ENCODE results near the gene MYO1E.

The MYO1E gene

GRCh38 chr15:59222906-59223550, 149.6 kb downstream of the MYO1E start:
- DNase-seq: no peak

- DNase-seq: peak; percentile 69 to 89 (median 87)
Measured at GRCh38 chr15:59221511-59222505, 150.9 kb downstream of the MYO1E start.

DNA sequence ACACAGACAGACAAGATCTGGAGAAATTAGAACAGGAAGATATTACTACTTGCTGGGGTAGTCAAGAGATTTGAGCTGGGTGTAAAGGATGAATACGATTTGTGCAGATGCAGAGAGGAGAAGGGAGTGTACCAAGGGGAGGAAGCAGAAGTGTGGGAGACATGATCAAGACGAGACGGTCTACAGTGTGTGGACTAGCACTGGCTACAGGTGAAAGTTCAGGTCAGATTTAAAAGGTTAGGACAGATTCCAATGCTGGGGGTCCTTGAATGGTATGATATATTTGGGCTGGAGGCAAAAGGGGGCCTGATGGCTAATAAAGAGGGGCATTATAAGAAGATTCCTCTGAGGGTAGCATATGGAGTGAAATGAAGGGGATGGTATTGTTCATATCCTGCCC, 154.0 kb downstream of the MYO1E start:
- DNase-seq: no peak

DNA sequence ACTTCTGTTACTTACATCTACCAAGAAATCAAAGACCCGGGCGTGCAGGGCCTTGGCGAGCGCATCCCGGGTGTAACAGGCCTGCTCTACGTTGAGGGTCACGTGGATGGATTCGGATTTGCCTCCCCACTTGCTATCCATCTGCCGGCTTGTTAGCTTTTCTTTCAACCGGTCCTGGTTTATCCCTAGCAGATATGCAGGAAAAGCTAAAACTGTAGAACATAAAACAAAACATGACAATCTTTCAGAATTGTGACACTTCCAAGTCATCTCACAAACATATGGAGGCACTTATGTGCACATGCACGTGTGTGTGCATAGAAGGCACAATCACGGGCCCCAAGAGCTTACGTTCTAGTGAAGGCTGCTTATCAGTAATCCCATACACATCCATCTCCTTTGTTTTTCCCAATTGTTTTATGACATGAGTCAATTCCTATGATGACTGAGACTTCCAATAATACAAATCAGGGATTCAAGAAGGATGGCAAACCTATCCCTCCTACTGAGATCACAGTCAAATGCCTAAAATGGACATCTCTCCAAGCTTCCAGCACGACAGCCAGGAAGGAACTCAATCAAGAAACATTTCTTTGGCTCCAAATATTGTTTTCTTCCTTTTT, 154.7 kb downstream of the MYO1E start:
- DNase-seq: no peak

GRCh38 chr15:59216911-59217310, 155.8 kb downstream of the MYO1E start:
- DNase-seq: no peak

- no peak for DNase-seq
Measured at GRCh38 chr15:59210186-59210585, 162.5 kb downstream of the MYO1E start.

DNA sequence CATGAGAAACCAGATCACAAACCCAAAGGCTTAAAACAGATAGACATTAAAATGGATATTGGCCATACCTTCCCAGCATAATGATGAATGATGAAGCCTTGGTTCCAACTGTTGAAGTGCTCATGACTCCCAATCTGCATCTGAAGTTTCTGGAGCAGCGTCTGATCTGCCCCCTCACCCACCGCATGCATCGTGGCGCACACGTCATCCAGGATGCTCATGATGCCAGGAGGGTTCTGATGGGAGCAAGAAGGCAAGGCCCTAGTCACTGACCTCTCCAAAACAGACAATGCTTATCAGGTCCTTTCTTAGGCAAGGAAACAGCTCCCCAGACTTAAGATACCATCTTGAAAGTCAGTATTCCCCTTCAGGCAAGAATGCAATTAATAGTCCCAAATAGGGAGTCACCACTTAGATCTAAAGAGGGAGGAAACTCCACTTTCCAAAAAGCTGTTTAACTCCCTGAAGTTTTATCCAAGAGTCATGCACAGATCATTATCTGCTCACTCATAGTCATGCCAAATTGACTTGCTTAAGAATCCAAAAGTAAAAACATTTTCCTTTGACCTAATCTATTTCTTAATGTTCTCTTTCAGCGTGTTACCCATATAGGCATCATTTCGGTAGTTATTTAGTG, 163.9 kb downstream of the MYO1E start:
- peak in 2 of 3 donors; percentile 24 to 36 for DNase-seq

DNA sequence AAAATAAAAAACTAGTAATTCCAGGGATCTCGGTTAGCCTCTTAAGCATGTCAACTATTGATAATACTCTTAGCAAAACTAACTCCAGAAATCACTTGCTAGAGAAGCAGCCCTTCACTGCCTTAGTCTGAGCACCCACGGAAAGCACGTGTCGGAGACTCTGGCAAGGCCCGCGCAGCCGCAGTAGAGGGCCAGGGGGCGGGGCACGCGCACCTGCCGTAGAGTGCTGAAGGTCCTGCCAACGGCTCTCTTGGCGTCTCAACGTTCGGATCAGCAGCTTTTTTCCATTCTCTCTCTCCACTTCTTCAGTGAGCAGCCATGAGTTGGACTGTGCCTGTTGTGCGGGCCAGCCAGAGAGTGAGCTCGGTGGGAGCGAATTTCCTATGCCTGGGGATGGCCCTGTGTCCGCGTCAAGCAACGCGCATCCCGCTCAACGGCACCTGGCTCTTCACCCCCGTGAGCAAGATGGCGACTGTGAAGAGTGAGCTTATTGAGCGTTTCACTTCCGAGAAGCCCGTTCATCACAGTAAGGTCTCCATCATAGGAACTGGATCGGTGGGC, 166.0 kb downstream of the MYO1E start, which contains the start of gene LDHAL6B:
Gene LDHAL6B, plus strand, starts transcription at position 221 of the 561 bp plus-strand sequence. Its CDS starts 98 bp downstream, at position 319.
- DNase-seq: no peak

GRCh38 chr15:59205839-59206622, 166.6 kb downstream of the MYO1E start:
- DNase-seq: peak; percentile 48 to 56 (median 49)

GRCh38 chr15:59203657-59204056, 169.0 kb downstream of the MYO1E start:
- peak in 2 of 3 donors; percentile 39 to 62 for DNase-seq

- DNase-seq: no peak
Measured at GRCh38 chr15:59203008-59203407, 169.7 kb downstream of the MYO1E start.

DNA sequence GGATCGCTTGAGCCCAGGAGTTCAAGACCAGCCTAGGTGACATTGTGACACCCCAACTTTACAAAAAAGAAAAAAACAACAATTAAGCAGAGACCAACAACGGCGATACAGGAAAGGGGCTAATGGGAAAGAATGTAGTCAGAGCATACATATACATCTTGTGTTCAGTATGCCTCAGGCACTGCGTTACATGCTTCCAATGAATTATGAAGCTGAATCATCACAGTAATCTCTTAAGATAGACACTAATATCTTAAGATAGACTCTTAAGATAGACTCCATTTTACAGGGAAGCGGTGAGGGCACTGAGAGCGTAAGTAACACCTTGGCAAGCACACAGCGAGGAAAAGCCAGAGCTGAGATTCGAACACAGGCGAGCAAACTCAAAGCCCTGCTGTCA, 172.1 kb downstream of the MYO1E start:
- no peak for DNase-seq

- peak; percentile 33 to 53 (median 50) for DNase-seq
Measured at GRCh38 chr15:59199626-59200465, 172.8 kb downstream of the MYO1E start.

DNA sequence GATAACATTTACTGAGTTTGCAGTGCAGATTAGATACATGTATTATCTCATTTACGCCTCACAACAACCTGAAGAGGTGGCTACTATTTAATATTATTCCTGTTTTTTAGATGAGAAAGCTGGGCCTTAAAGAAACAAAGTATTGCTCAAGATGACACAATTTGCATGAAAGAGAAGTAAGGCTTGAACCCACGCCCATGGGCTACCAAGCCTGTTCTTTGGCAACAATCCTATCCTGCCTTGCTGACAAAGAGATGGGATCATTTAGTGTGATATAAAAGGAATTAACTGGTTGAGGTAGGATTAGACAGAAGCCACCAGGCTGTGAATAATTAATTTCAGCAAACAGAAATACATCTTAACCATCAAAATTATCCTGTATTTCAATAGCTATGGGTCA, 175.2 kb downstream of the MYO1E start:
- peak; percentile 63 to 70 (median 67) for DNase-seq

DNA sequence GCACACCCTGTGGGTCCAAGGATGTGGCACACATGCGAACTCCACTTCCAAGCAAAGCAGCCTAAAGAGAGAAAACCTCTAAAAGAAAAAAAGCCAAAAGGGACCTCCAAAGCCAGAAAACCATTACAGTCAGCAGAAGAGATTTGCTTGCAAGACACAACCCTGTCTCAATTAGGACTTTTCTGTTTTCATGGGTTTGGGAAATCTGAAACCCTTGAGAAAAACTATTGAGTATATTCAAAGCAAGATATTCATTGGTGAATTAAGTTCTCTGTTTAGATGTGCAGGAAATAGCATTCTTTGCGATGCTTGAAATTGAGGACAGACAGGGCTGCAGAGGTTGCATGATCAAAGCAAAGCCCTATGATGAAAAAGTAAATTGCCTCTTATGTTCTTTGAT, 176.3 kb downstream of the MYO1E start:
- no peak for DNase-seq

DNA sequence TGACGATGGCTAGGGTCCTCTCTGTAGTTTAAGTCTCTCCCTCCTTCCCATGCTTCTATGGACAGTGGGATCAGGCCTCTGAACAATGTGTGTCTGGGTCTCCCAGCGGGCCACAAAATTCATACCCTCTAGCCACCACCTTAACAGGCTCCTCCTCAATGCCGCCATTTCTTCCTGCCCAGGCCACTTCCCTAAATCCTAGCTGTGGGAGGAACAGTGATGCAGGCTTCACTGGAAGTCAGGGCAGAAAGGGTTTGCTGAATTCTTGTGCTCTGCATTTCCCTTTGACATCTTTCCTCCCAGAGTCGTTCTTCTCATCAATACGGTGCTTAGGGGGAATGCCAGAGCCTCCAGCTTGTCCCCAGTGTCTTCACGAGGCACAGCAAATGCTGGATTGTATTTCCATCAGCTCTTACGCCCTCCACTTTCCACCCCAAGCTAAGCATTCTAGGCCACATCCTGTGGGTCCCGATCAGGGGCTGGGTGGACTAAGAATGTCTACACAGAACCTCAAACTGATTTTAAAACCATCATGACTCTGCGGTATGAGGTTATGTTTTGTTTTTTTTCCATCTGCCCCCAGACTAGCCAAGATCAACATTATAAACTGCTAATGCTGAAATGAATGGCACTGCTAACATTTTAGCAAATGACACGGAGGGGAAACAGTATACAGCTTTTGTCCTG, 177.9 kb downstream of the MYO1E start:
- DNase-seq: no peak

DNA sequence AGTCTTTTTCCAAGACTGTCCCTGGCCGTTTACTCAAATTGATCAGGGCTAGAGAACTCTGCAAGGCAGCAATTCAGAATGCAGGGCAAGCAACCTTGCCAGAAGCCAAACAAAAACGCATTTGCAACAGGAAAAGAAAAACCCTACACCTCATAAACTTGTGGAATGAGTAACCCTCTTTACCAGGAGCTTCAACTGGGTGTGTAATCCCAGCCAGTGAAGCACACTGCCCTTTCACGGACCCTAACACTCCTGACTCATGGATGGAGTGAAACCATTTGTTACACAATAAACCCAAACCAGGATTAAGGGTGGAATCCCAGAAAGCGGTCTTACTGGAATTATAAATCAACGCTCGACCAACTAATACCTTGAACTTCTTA, 180.8 kb downstream of the MYO1E start:
- peak in 2 of 3 donors; percentile 46 to 61 for DNase-seq

DNA sequence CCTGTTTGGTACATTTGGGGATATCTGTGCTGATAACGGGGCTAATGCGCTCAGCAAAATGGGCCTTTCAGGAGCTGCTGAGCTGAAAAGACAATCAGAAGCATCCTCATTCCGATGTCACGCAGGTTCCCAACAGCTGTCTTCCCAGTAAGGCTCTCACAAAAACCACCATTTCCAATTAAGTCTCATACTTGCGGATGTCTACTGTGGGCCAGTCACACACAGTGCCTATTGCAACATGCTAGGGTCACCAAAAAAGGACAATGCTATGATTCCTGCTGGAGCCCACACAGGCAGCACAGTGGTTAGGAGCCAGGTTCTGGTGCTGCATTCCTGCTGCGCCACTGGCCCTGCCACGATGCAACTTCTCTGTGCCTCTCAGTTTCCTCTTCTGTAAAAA, 182.4 kb downstream of the MYO1E start:
- DNase-seq: no peak

DNA sequence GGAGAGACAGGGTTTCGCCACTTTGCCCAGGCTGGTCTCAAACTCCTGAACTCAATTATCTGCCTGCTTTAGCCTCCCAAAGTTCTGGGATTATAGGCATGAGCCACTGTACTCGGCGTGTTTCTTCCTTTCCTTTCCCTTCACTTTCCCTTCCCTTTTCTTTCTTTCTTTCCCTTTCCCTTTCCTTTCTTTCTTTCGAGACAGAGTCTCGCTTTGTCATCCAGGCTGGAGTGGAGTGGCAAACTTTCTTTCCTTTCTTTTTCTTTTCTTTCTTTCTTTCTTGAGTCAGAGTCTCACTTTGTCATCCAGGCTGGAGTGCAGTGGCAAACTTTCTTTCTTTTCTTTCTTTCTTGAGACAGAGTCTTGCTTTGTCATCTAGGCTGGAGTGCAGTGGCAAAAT, 183.4 kb downstream of the MYO1E start:
- DNase-seq: peak; percentile 48 to 76 (median 62)

- DNase-seq: no peak
Measured at GRCh38 chr15:59186501-59186900, 186.2 kb downstream of the MYO1E start.

Data from suppressor macrophage treated with lipopolysaccharide for 1 hour (primary cell).